ENCODE results near the gene FAM170B. TPM values are rescaled to one million over a fixed set of nuclear protein-coding genes. Genes with fewer than 3 reads are reported as not detected.

Gene FAM170B
- total RNA-seq, 1 donor from 2014 or later: not detected

- H3K27ac Mint-ChIP-seq (ENCODE audit: unreplicated experiment): no peak overlapping the region
- TF ChIP-seq CTCF (IDR thresholded peaks at IDR 0.05; ENCODE audit: unreplicated experiment): no peak
- H3K36me3 Mint-ChIP-seq (ENCODE audit: low read depth, unreplicated experiment): no peaks in the 10 kb centered on the region
- H3K4me1 Mint-ChIP-seq (ENCODE audit: unreplicated experiment): peaks cover 3% of the 10 kb centered on the region
- H3K27me3 Mint-ChIP-seq (ENCODE audit: unreplicated experiment): peaks cover 6% of the 10 kb centered on the region
- DNase-seq (ENCODE audit: low spot score): no peak
- H3K9me3 Mint-ChIP-seq (ENCODE audit: unreplicated experiment): no peaks in the 10 kb centered on the region
- H3K4me3 Mint-ChIP-seq (ENCODE audit: unreplicated experiment): no peak overlapping the region
Measured at GRCh38 chr10:49174926-49175500, 41.2 kb upstream of the FAM170B start.

GRCh38 chr10:49174261-49174925 is 40.6 kb upstream of the FAM170B start:
- no peaks in the 10 kb centered on the region for H3K36me3 Mint-ChIP-seq (ENCODE audit: low read depth, unreplicated experiment)
- peaks cover 6% of the 10 kb centered on the region for H3K27me3 Mint-ChIP-seq (ENCODE audit: unreplicated experiment)
- peaks cover 3% of the 10 kb centered on the region for H3K4me1 Mint-ChIP-seq (ENCODE audit: unreplicated experiment)
- no peak for DNase-seq (ENCODE audit: low spot score)
- H3K27ac Mint-ChIP-seq (ENCODE audit: unreplicated experiment): no peak overlapping the region
- H3K9me3 Mint-ChIP-seq (ENCODE audit: unreplicated experiment): no peaks in the 10 kb centered on the region
- H3K4me3 Mint-ChIP-seq (ENCODE audit: unreplicated experiment): no peak overlapping the region
- no peak for TF ChIP-seq CTCF (IDR thresholded peaks at IDR 0.05; ENCODE audit: unreplicated experiment)

- no peak for TF ChIP-seq CTCF (IDR thresholded peaks at IDR 0.05; ENCODE audit: unreplicated experiment)
- H3K4me3 Mint-ChIP-seq (ENCODE audit: unreplicated experiment): no peak overlapping the region
- H3K4me1 Mint-ChIP-seq (ENCODE audit: unreplicated experiment): peaks cover 3% of the 10 kb centered on the region
- H3K27me3 Mint-ChIP-seq (ENCODE audit: unreplicated experiment): peaks cover 6% of the 10 kb centered on the region
- no peak for DNase-seq (ENCODE audit: low spot score)
- H3K27ac Mint-ChIP-seq (ENCODE audit: unreplicated experiment): no peak overlapping the region
- H3K36me3 Mint-ChIP-seq (ENCODE audit: low read depth, unreplicated experiment): no peaks in the 10 kb centered on the region
- no peaks in the 10 kb centered on the region for H3K9me3 Mint-ChIP-seq (ENCODE audit: unreplicated experiment)
Measured at GRCh38 chr10:49173853-49174252, 40.0 kb upstream of the FAM170B start.

GRCh38 chr10:49173201-49173772 is 39.5 kb upstream of the FAM170B start:
- Mint-ChIP-seq H3K27ac (ENCODE audit: unreplicated experiment) (no peak overlapping the region), H3K4me1 (ENCODE audit: unreplicated experiment) (peaks cover 3% of the 10 kb centered on the region)

More at GRCh38 chr10:49173201-49173772, 39.5 kb upstream of the FAM170B start:
- Mint-ChIP-seq H3K36me3 (ENCODE audit: low read depth, unreplicated experiment) (no peaks in the 10 kb centered on the region), H3K9me3 (ENCODE audit: unreplicated experiment) (no peaks in the 10 kb centered on the region), H3K27me3 (ENCODE audit: unreplicated experiment) (peaks cover 6% of the 10 kb centered on the region), H3K4me3 (ENCODE audit: unreplicated experiment) (no peak overlapping the region)
- DNase-seq (ENCODE audit: low spot score): no peak
- no peak for TF ChIP-seq CTCF (IDR thresholded peaks at IDR 0.05; ENCODE audit: unreplicated experiment)
